LNCaP clone FGC (cell line): Measurements from ENCODE around the gene MTFMT.

Experiments
- DNase-seq: peaks from one replicate; pipeline ENCODE4 v3.0.0-alpha.2; 2011; ENCODE audit warnings: low read depth
- H3K4me3 ChIP-seq: 2 replicates; pipeline ENCODE4 v1.5.1; 2011; ENCODE audit warnings: mild to moderate bottlenecking, low read depth, low read length, control low read depth
- CTCF ChIP-seq: IDR thresholded peaks from 2 replicates; pipeline ENCODE4 v1.5.1; 2012; ENCODE audit warnings: mild to moderate bottlenecking; ENCODE audit not compliant: control insufficient read depth, insufficient read depth; ENCODE audit errors: extremely low read depth

MTFMT gene

DNA sequence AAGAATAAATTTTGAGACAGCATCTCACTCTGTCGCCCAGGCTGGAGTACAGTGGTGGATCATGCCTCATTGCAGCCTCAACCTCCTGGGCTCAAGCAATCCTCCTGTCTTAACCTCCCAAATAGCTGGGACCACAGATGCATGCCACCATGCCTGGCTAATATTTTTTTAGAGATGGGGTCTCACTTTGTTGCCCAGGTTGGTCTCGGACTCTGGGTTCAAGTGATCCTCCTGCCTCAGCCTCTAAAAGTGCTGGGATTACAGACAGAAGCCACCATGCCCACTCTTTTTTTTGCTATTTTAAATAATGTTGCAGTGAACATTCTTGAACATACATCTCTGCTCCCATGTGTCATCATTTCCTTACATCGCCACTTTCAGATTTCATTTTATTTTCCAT, 9.0 kb upstream of the MTFMT start:
- no peak for DNase-seq
- H3K4me3 ChIP-seq = no peak overlapping the region
- no peak for TF ChIP-seq CTCF

- no peak overlapping the region for H3K4me3 ChIP-seq
- no peak for DNase-seq
- no peak for TF ChIP-seq CTCF
Observed at GRCh38 chr15:65037309-65037708, 7.9 kb upstream of the MTFMT start.

DNA sequence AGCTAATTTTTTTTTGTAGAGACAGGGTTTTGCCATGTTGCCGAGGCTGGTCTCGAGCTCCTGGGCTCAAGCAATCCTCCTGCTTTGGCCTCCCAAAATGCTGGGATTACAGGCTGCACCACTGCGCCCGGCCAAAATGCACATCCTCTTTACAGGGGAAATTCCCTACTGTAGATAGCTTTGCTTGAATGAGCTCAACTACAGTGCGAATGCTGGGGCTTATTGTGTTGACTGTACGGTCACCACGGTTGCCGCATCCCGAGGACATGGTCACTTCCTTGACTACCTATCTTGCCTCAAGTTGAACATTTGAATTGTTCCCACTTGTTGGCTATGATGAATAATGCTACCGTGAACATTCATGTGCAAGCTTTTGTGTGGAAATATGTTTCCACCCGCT, 5.3 kb upstream of the MTFMT start:
- no peak for DNase-seq
- no peak overlapping the region for H3K4me3 ChIP-seq
- TF ChIP-seq CTCF = no peak

GRCh38 chr15:65033659-65034269, 4.3 kb upstream of the MTFMT start:
- peak; percentile 56 for TF ChIP-seq CTCF
- no peak overlapping the region for H3K4me3 ChIP-seq
- DNase-seq = no peak

DNA sequence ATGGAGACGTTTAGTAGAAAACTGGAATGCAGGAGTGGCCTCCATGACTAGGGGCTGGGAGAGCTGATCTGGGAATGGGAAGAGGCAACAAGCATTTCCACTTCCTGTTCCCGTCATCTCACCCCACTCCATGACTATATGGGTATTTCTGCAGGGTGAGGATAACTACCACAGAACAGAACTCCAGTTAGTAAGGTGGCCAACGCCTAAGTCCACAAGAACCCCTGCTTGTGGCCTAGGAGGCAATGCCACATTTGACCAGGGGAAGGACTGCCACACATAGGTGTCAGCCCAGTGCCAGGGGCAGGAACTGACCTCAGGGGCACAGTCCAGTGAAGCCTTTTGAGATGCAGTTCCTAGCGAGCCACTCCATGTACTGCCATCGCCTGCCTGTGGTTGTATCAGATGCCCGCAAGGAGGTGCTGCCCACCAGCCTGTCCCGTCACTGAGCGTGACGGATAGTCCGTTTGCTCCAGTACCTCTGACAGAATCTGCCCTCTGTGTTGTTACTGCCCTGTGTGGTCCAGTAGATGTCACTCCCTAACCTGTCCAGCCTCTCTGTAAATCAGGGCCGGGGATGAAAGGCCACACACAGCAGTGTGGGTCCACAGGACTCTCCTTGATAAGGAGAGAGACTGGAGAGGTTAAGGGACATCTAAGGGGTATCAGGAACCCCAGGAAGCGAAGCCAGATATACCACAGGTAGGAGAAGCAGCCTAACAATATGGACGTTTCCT, 3.5 kb upstream of the MTFMT start:
- peak; percentile 76 for TF ChIP-seq CTCF
- peak; percentile 74 for DNase-seq
- no peak overlapping the region for H3K4me3 ChIP-seq

GRCh38 chr15:65029736-65030208, 333 bp upstream of the MTFMT start:
- TF ChIP-seq CTCF = no peak
- H3K4me3 ChIP-seq = peak overlapping the region; percentile 88
- no peak for DNase-seq
